ENCODE data around the gene MIB1.

GRCh38 chr18:21908711-21909110, 168.1 kb downstream of the MIB1 start:
- TF ChIP-seq, protein P1, sequence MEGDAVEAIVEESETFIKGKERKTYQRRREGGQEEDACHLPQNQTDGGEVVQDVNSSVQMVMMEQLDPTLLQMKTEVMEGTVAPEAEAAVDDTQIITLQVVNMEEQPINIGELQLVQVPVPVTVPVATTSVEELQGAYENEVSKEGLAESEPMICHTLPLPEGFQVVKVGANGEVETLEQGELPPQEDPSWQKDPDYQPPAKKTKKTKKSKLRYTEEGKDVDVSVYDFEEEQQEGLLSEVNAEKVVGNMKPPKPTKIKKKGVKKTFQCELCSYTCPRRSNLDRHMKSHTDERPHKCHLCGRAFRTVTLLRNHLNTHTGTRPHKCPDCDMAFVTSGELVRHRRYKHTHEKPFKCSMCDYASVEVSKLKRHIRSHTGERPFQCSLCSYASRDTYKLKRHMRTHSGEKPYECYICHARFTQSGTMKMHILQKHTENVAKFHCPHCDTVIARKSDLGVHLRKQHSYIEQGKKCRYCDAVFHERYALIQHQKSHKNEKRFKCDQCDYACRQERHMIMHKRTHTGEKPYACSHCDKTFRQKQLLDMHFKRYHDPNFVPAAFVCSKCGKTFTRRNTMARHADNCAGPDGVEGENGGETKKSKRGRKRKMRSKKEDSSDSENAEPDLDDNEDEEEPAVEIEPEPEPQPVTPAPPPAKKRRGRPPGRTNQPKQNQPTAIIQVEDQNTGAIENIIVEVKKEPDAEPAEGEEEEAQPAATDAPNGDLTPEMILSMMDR (IDR thresholded peaks at IDR 0.05), result no peak
- TF ChIP-seq POLR2AphosphoS5 (IDR thresholded peaks at IDR 0.05; ENCODE audit: insufficient read depth in 1 of 2, low read depth in 1 of 2) (no peak), POLR2A (IDR thresholded peaks at IDR 0.05) (no peak)

All from vagina (tissue), 2 donors.